Activated CD8-positive, alpha-beta memory T cell treated with anti-CD3 and anti-CD28 coated beads for 1 hour (primary cell): ENCODE results near the gene ALKBH7.

Experiments used
- DNase-seq, 2 donors: peaks; one replicate each; pipeline ENCODE4 v3.0.0-alpha.2; 2020; ENCODE audit warnings: low read depth in 1 of 2; ENCODE audit errors: extremely low read depth in 1 of 2

Gene ALKBH7

GRCh38 chr19:6362351-6362801 is 10.2 kb upstream of the ALKBH7 start:
- no peak for DNase-seq

- DNase-seq = no peak
Measured at GRCh38 chr19:6364353-6364752, 8.2 kb upstream of the ALKBH7 start.

GRCh38 chr19:6373096-6373812 is 660 bp downstream of the ALKBH7 start:
- peak; percentile 95 to 98 for DNase-seq

- DNase-seq = no peak
Measured at GRCh38 chr19:6373813-6374108, 1.2 kb downstream of the ALKBH7 start.

GRCh38 chr19:6374161-6374709 is 1.6 kb downstream of the ALKBH7 start:
- no peak for DNase-seq

GRCh38 chr19:6374711-6375410 is 2.3 kb downstream of the ALKBH7 start:
- DNase-seq = no peak

- DNase-seq = no peak
Measured at GRCh38 chr19:6375411-6376010, 2.9 kb downstream of the ALKBH7 start, which contains the start of gene PSPN. Gene PSPN, minus strand, starts transcription at chr19:6375933. Its CDS starts 84 bp downstream, at chr19:6375849.

- DNase-seq = no peak
Measured at GRCh38 chr19:6376512-6377190, 4.1 kb downstream of the ALKBH7 start.

- DNase-seq = no peak
Measured at GRCh38 chr19:6378041-6378440, 5.4 kb downstream of the ALKBH7 start.

- no peak for DNase-seq
Measured at GRCh38 chr19:6378486-6378885, 5.9 kb downstream of the ALKBH7 start.

- DNase-seq = no peak
Measured at GRCh38 chr19:6379744-6380143, 7.2 kb downstream of the ALKBH7 start.

GRCh38 chr19:6381030-6381750 is 8.6 kb downstream of the ALKBH7 start:
- DNase-seq = no peak

- no peak for DNase-seq
Measured at GRCh38 chr19:6383188-6383587, 10.6 kb downstream of the ALKBH7 start.

GRCh38 chr19:6384381-6384780 is 11.8 kb downstream of the ALKBH7 start:
- no peak for DNase-seq

- DNase-seq = no peak
Measured at GRCh38 chr19:6387372-6387771, 14.8 kb downstream of the ALKBH7 start.

GRCh38 chr19:6392221-6393073 is 19.9 kb downstream of the ALKBH7 start:
- no peak for DNase-seq

- peak; percentile 88 to 97 for DNase-seq
Measured at GRCh38 chr19:6393074-6393982, 20.7 kb downstream of the ALKBH7 start, which contains the start of gene GTF2F1. Gene GTF2F1, minus strand, starts transcription at chr19:6393164. Its CDS starts 169 bp downstream, at chr19:6392995.

GRCh38 chr19:6393983-6394412 is 21.4 kb downstream of the ALKBH7 start:
- DNase-seq = peak in 1 of 2 donors; percentile 57
